Keratinocyte (primary cell): ENCODE data around the gene PFDN2. TPM values are rescaled to one million over a fixed set of nuclear protein-coding genes. Genes with fewer than 3 reads are reported as not detected.
A peak's percentile ranks its signal among the peaks of the same experiment; 100 is the strongest.

Experiments
- DNase-seq: peaks from one replicate; pipeline ENCODE4 v3.0.0-alpha.2; 2011; ENCODE audit warnings: low read depth, missing footprints, low spot score
- FAIRE-seq: peaks from 2 replicates; lab custom pipeline; 2011; peaks lifted over from hg19 to GRCh38; lab: Jason Lieb, UNC
- H2AFZ ChIP-seq: 2 replicates; pipeline ENCODE4 v1.6.0; 2012; ENCODE audit warnings: low read length, control low read depth, inconsistent platforms; ENCODE audit not compliant: control insufficient read depth
- H3K27ac ChIP-seq: 2 replicates; pipeline ENCODE4 v1.5.1; 2011; ENCODE audit warnings: low read length; ENCODE audit not compliant: control insufficient read depth, insufficient read depth
- H3K27me3 ChIP-seq: 3 replicates; pipeline ENCODE4 v1.6.0; 2011; ENCODE audit warnings: low read length; ENCODE audit not compliant: control insufficient read depth, insufficient read depth; ENCODE audit errors: extremely low read depth
- H3K36me3 ChIP-seq, 2 experiments: 2 replicates in 1 of 2; 3 replicates in 1 of 2; pipeline ENCODE4 v1.5.1; 2011; ENCODE audit warnings: low read length in 2 of 2, mild to moderate bottlenecking in 1 of 2; ENCODE audit not compliant: control insufficient read depth in 2 of 2, insufficient read depth in 2 of 2; ENCODE audit errors: extremely low read depth in 1 of 2
- H3K4me1 ChIP-seq: 3 replicates; pipeline ENCODE4 v1.5.1; 2011; ENCODE audit warnings: low read length; ENCODE audit not compliant: control insufficient read depth, insufficient read depth; ENCODE audit errors: extremely low read depth
- H3K4me2 ChIP-seq: 3 replicates; pipeline ENCODE4 v1.6.0; 2011; ENCODE audit warnings: low read depth, low read length; ENCODE audit not compliant: control insufficient read depth, insufficient read depth; ENCODE audit errors: extremely low read depth
- H3K4me3 ChIP-seq, 3 experiments: fragments of 200-600 bp in 1 of 3; sonication (generic) in 1 of 3; 2 replicates in 2 of 3; 3 replicates in 1 of 3; pipeline ENCODE4 v1.5.1; 2011 to 2016; ENCODE audit warnings: low read length in 3 of 3, mild to moderate bottlenecking in 3 of 3, control low read depth in 2 of 3, inconsistent platforms in 1 of 3, low read depth in 1 of 3, mixed read lengths in 1 of 3, mixed run types in 1 of 3, moderate library complexity in 1 of 3; ENCODE audit not compliant: control insufficient read depth in 2 of 3, insufficient read depth in 2 of 3; ENCODE audit errors: extremely low read depth in 1 of 3
- H3K79me2 ChIP-seq: 2 replicates; pipeline ENCODE4 v1.6.0; 2012; ENCODE audit warnings: low read length; ENCODE audit not compliant: control insufficient read depth, insufficient read depth
- H3K9ac ChIP-seq: 3 replicates; pipeline ENCODE4 v1.6.0; 2011; ENCODE audit warnings: low read length; ENCODE audit not compliant: control insufficient read depth, insufficient read depth; ENCODE audit errors: extremely low read depth
- H3K9me1 ChIP-seq: 3 replicates; pipeline ENCODE4 v1.6.0; 2011; ENCODE audit warnings: low read length; ENCODE audit not compliant: control insufficient read depth, insufficient read depth; ENCODE audit errors: extremely low read depth
- H3K9me3 ChIP-seq: 2 replicates; pipeline ENCODE4 v1.5.1; 2012; ENCODE audit warnings: low read depth, low read length; ENCODE audit not compliant: control insufficient read depth
- H4K20me1 ChIP-seq: 3 replicates; pipeline ENCODE4 v1.6.0; 2011; ENCODE audit warnings: low read length; ENCODE audit not compliant: control insufficient read depth, insufficient read depth; ENCODE audit errors: extremely low read depth
- CTCF ChIP-seq, 3 experiments: IDR thresholded peaks in 1 of 3; conservative IDR thresholded peaks in 1 of 3; optimal IDR thresholded peaks in 1 of 3; 2 replicates in 2 of 3; 3 replicates in 1 of 3; pipeline versions ENCODE3 to v1.5.1; 2011; ENCODE audit warnings: low read length in 3 of 3, mild to moderate bottlenecking in 3 of 3, moderate library complexity in 2 of 3, control low read depth in 1 of 3, inconsistent platforms in 1 of 3; ENCODE audit not compliant: insufficient read depth in 2 of 3; ENCODE audit errors: extremely low read depth in 1 of 3
- EZH2 ChIP-seq: IDR thresholded peaks from one replicate; pipeline ENCODE4 v1.6.1; 2012; ENCODE audit warnings: inconsistent platforms, mild to moderate bottlenecking, low read length, moderate library complexity
- dilution Hi-C: fragments of 300-500 bp; cut with MboI; formaldehyde crosslinking; loops from one replicate; pipeline ENCODE4 v1.7.0; 2020; ENCODE audit warnings: low sequenced_read_pairs; ENCODE audit not compliant: extremely low pct_ligation_motif_present
- polyA plus RNA-seq, 5 experiments: library from polyadenylated mRNA; depleted of rRNA in 3 of 5; stranded (reverse) in 3 of 5; stranded (forward) in 1 of 5; unstranded in 1 of 5; fragments of >200 nt; gene quantifications; 1 replicate in 1 of 5; 2 replicates in 3 of 5; 3 replicates in 1 of 5; pipeline versions ENCODE4 v1.2.1 to v1.2.3, GENCODE V29; 2011 to 2012; ENCODE audit warnings: missing spikeins in 2 of 5, low read depth in 1 of 5, low replicate concordance in 1 of 5

The PFDN2 gene
- polyA plus RNA-seq, 1 donor (not counting 4 experiments of a cell fraction or from before 2014, with no cell fraction given) = 184 TPM

DNA sequence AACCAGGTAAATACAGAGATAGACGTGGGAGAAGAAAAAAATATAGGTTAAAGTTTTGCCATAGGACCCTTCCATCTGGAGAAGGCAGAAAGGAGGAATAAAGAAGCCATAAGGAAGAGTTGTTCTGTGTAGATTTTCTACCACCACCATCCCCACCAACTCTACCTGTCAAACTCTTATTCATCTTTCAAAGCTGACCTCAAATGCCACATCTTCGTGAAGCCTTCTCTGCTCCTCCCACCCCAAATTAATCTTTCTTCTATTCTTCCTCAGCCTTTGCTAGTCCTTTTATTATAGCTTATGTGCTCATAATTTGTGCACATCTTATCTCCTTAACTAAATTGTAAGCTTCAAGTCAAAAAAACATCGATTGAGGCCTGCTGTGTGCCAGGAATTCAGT is 27.2 kb downstream of the PFDN2 start:
- DNase-seq = no peak
- Histone ChIP-seq H3K9me1 (no peaks in the 10 kb centered on the region), H3K27me3 (no peaks in the 10 kb centered on the region), H3K4me1 (peaks cover 46% of the 10 kb centered on the region), H3K27ac (no peak overlapping the region), H3K9me3 (no peaks in the 10 kb centered on the region), H3K4me3 (no peak overlapping the region), H2AFZ (no peak overlapping the region), H3K79me2 (no peaks in the 10 kb centered on the region), H3K9ac (no peak overlapping the region), H3K36me3 (no peaks in the 10 kb centered on the region), H3K4me2 (no peak overlapping the region), H4K20me1 (no peaks in the 10 kb centered on the region)
- dilution Hi-C loops = no loop called here
- FAIRE-seq = no peak
- TF ChIP-seq CTCF (optimal IDR thresholded peaks at IDR 0.05 in 1 of 3, IDR thresholded peaks at IDR 0.05 in 1 of 3, conservative IDR thresholded peaks at IDR 0.05 in 1 of 3; ENCODE audit: extremely low read depth in 1 of 3, insufficient read depth in 2 of 3, low read length in 3 of 3) = no peak
- TF ChIP-seq EZH2 = no peak

GRCh38 chr1:161089938-161090337 is 27.9 kb downstream of the PFDN2 start:
- H3K9ac ChIP-seq = peak overlapping the region; percentile 12
- H2AFZ ChIP-seq = no peak overlapping the region
- TF ChIP-seq CTCF (optimal IDR thresholded peaks at IDR 0.05 in 1 of 3, IDR thresholded peaks at IDR 0.05 in 1 of 3, conservative IDR thresholded peaks at IDR 0.05 in 1 of 3; ENCODE audit: extremely low read depth in 1 of 3, insufficient read depth in 2 of 3, low read length in 3 of 3) (no peak), EZH2 (no peak)
- H3K27ac ChIP-seq = no peak overlapping the region
- H3K4me2 ChIP-seq = no peak overlapping the region
- dilution Hi-C loops = no loop called here
- H3K36me3 ChIP-seq = no peaks in the 10 kb centered on the region
- H3K9me3 ChIP-seq = no peaks in the 10 kb centered on the region
- H3K4me3 ChIP-seq = no peak overlapping the region
- DNase-seq (no peak), FAIRE-seq (no peak)
- no peaks in the 10 kb centered on the region for H3K27me3 ChIP-seq
- peaks cover 53% of the 10 kb centered on the region for H3K4me1 ChIP-seq
- no peaks in the 10 kb centered on the region for H3K9me1 ChIP-seq
- no peaks in the 10 kb centered on the region for H3K79me2 ChIP-seq
- H4K20me1 ChIP-seq = no peaks in the 10 kb centered on the region
